ENCODE measurements around the gene SLC25A13. TPM values are rescaled to one million over a fixed set of nuclear protein-coding genes. Genes with fewer than 3 reads are reported as not detected.

The SLC25A13 gene
- total and polyA plus RNA-seq, 2 of the 4 experiments (the other 2 are of a cell fraction), result 7.4 to 11.7 TPM

DNA sequence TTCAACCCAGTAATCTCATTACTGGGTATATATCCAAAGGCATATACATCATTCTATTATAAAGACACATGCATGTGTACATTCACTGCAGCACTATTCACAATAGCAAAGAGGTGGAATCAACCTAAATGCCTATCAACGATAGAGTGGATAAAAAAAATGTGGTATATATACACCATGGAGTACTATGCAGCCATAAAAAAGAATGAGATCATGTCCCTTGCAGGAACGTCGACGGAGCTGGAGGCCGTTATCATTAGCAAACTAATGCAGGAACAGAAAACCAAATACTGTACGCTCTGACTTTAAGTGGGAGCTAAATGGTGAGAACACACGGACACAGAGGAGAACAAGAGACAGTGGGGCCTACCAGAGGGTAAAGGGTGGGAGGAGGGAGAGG, 105.5 kb downstream of the SLC25A13 start:
- 100% methylated on average over 6 of the region's 7 CpGs; no CpG with 5 or more reads in 1 of the 2 experiments for WGBS, 2 experiments (ENCODE audit: extremely low coverage in 2 of 2, insufficient read length in 1 of 2)

More for the DNA sequence above, 105.5 kb downstream of the SLC25A13 start:
- H4K91ac ChIP-seq (ENCODE audit: insufficient read depth, low read depth, low read length), result no peak overlapping the region
- H3K27ac ChIP-seq (ENCODE audit: insufficient read depth, low read length), result no peak overlapping the region
- CTCF ChIA-PET, result no interaction called here
- H2AFZ ChIP-seq (replicated peaks; ENCODE audit: low read length, poor library complexity), result no peak overlapping the region
- no peak overlapping the region for H3K56ac ChIP-seq (ENCODE audit: extremely low read depth, insufficient read depth, low read length)
- POLR2A ChIA-PET (ENCODE audit: unreplicated experiment), result no interaction called here
- no TSS peak for BruUV-seq (replicated peaks)
- intact Hi-C loops (cut with micrococcal nuclease) (no loop called here), in situ Hi-C loops (cut with MboI; ENCODE audit: low sequenced_read_pairs) (no loop called here), dilution Hi-C loops (cut with HindIII; ENCODE audit: low sequenced_read_pairs, unreplicated experiment) (no loop called here)
- H2BK5ac ChIP-seq (ENCODE audit: low read depth, low read length, poor library complexity, severe bottlenecking), result no peak overlapping the region
- DNase-seq (no peak), ATAC-seq (ENCODE audit: low read depth) (no peak)
- H3K14ac ChIP-seq (replicated peaks; ENCODE audit: low read depth, low read length), result no peak overlapping the region
- H3K4me1 ChIP-seq (ENCODE audit: control insufficient read depth, insufficient read depth, low read length), result no peaks in the 10 kb centered on the region
- H2BK15ac ChIP-seq (ENCODE audit: low read depth, low read length), result no peak overlapping the region
- no peak overlapping the region for H2AK9ac ChIP-seq (replicated peaks; ENCODE audit: low read depth, low read length, poor library complexity)
- no peak overlapping the region for H3K4me3 ChIP-seq (ENCODE audit: insufficient read depth, low read depth, low read length)
- H3K79me1 ChIP-seq (ENCODE audit: low read depth in 1 of 2, low read length in 2 of 2), result peaks cover 0 to 3% of the 10 kb centered on the region in 2 experiments; a peak in 2 of 4 replicates
- no peaks in the 10 kb centered on the region for H4K20me1 ChIP-seq (ENCODE audit: insufficient read depth, low read length)
- no peak overlapping the region for H2BK20ac ChIP-seq (ENCODE audit: low read depth, low read length)
- H2BK120ac ChIP-seq (ENCODE audit: low read depth, low read length), result no peak overlapping the region
- H3K4ac ChIP-seq (ENCODE audit: low read depth, low read length), result no peak overlapping the region
- H3K27me3 ChIP-seq (ENCODE audit: control insufficient read depth, insufficient read depth, low read length), result no peaks in the 10 kb centered on the region
- no peak for TF ChIP-seq CHD1 (IDR thresholded peaks at IDR 0.05; ENCODE audit: low read depth, low read length)
- H3K4me2 ChIP-seq (ENCODE audit: low read depth, low read length), result no peak overlapping the region
- no peaks in the 10 kb centered on the region for H3K9me1 ChIP-seq (ENCODE audit: insufficient read depth, low read length)
- H3K36me3 ChIP-seq (ENCODE audit: control insufficient read depth, insufficient read depth, low read length), result no peaks in the 10 kb centered on the region
- no peak overlapping the region for H3K9ac ChIP-seq (ENCODE audit: low read depth, low read length)
- H2AK5ac ChIP-seq (ENCODE audit: low read depth, low read length), result no peak overlapping the region
- H3K23ac ChIP-seq (ENCODE audit: low read depth, low read length), result no peak overlapping the region
- H4K5ac ChIP-seq (ENCODE audit: low read depth, low read length), result no peak overlapping the region
- H3K18ac ChIP-seq (ENCODE audit: low read depth, low read length), result no peak overlapping the region
- H3K9me3 ChIP-seq (ENCODE audit: control insufficient read depth, insufficient read depth, low read length), result no peaks in the 10 kb centered on the region
- H4K8ac ChIP-seq (ENCODE audit: low read depth in 2 of 2, low read length in 2 of 2), result no peak overlapping the region

All from IMR-90 (cell line).